IPS DF 6.9 (cell line): ENCODE measurements around the gene SLC22A16.
"Not testable (repeated sequence)": the region's sequence is repeated elsewhere in the genome, so short reads cannot be mapped to it uniquely, and the experiment has no call there.

Source experiments
- DNase-seq: peaks from one replicate; pipeline ENCODE4 v3.0.0-alpha.2; 2013; ENCODE audit warnings: low read depth, low spot score
- H3K27ac ChIP-seq: one replicate; pipeline ENCODE4 v1.5.1; 2013; ENCODE audit warnings: low read length, control low read depth
- H3K27me3 ChIP-seq: 2 replicates; pipeline ENCODE4 v1.6.1; 2013; ENCODE audit warnings: mild to moderate bottlenecking, low read length; ENCODE audit not compliant: control insufficient read depth, insufficient read depth
- H3K36me3 ChIP-seq: 2 replicates; pipeline ENCODE4 v1.6.1; 2013; ENCODE audit warnings: low read length; ENCODE audit not compliant: control insufficient read depth, insufficient read depth
- H3K4me1 ChIP-seq: 2 replicates; pipeline ENCODE4 v1.6.1; 2013; ENCODE audit warnings: low read length; ENCODE audit not compliant: control insufficient read depth, insufficient read depth
- H3K4me3 ChIP-seq: 2 replicates; pipeline ENCODE4 v1.5.1; 2013; ENCODE audit warnings: mild to moderate bottlenecking, low read length
- H3K9me3 ChIP-seq: 2 replicates; pipeline ENCODE4 v1.6.1; 2013; ENCODE audit warnings: low read length, inconsistent platforms; ENCODE audit not compliant: control insufficient read depth, insufficient read depth
- WGBS: extraction: QIAGEN DNeasy Blood & Tissue Kit; methylation state at CpG from one replicate; pipeline ENCODE4 v1.1.7; 2013; ENCODE audit warnings: mixed read lengths, missing lambda C conversion rate; ENCODE audit not compliant: insufficient read length, insufficient coverage; 5-methylcytosine and 5-hydroxymethylcytosine counted together

SLC22A16 gene

GRCh38 chr6:110471726-110472365, 4.6 kb downstream of the SLC22A16 start:
- Histone ChIP-seq H3K4me3 (no peak overlapping the region), H3K27ac (no peak overlapping the region), H3K9me3 (no peaks in the 10 kb centered on the region), H3K36me3 (no peaks in the 10 kb centered on the region), H3K27me3 (no peaks in the 10 kb centered on the region), H3K4me1 (no peaks in the 10 kb centered on the region)
- no CpG with 5 or more reads among the region's 3 CpGs for WGBS
- no peak for DNase-seq

DNA sequence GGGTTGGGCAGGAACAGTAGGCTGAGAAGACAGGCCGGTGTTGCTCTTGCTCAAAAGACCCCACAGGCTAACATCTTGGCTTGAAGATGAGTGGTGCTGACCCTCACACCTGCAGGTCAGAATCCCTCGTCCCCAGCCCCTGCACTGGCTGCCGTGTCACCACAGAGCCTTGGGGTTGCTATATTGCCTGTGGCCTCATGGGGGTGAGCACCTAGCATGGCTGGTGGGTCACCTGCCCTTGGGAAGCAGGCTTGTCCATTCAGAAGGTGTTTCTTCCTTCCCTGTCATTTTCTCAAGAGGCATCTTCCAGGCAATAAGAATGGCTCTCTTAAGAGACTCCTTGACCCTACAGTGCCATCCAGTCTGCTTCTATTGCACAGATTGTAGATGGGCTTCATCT, 7.7 kb downstream of the SLC22A16 start:
- Histone ChIP-seq H3K9me3 (no peaks in the 10 kb centered on the region), H3K4me1 (no peaks in the 10 kb centered on the region), H3K4me3 (no peak overlapping the region), H3K36me3 (no peaks in the 10 kb centered on the region), H3K27ac (no peak overlapping the region), H3K27me3 (no peaks in the 10 kb centered on the region)
- no peak for DNase-seq
- WGBS: no CpG with 5 or more reads among the region's 3 CpGs

- Histone ChIP-seq H3K27ac (no peak overlapping the region), H3K36me3 (no peaks in the 10 kb centered on the region), H3K27me3 (no peaks in the 10 kb centered on the region), H3K4me1 (no peaks in the 10 kb centered on the region), H3K4me3 (no peak overlapping the region), H3K9me3 (no peaks in the 10 kb centered on the region)
- no CpG with 5 or more reads among the region's 1 CpG for WGBS
- DNase-seq: no peak
Measured at GRCh38 chr6:110467566-110468140, 8.8 kb downstream of the SLC22A16 start.

DNA sequence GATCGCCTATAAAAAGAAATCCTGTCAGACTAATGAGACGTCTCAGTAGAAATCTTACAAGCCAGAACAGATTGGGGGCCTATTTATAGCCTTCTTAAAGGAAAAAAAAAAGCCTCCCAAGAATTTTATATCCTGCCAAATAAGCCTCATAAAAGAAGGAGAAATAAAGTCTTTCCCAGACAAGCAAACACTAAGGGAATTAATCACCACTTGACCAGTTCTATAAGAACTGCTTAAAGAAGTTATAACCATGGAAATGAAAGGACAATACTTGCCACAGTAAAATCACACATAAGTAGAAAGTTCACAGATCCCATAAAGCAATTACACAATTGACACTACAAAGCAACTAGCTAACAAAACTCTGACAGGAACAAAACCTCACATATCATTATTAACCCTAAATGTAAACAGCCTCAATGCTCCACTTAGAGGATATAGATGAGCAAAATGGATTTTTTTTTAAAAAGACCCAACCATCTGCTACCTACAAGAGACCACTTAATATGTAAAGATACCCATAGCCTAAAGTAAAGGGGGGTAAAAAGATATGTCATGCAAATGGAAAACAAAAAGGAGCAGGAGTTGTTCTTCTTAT, 13.4 kb downstream of the SLC22A16 start:
- Histone ChIP-seq H3K27me3 (no peaks in the 10 kb centered on the region), H3K27ac (no peak overlapping the region), H3K4me3 (no peak overlapping the region), H3K4me1 (no peaks in the 10 kb centered on the region), H3K9me3 (no peaks in the 10 kb centered on the region), H3K36me3 (no peaks in the 10 kb centered on the region)
- WGBS: no CpG with 5 or more reads among the region's 2 CpGs
- no peak for DNase-seq

GRCh38 chr6:110461376-110461775, 15.0 kb downstream of the SLC22A16 start:
- no peaks in the 10 kb centered on the region for H3K9me3 ChIP-seq
- no peaks in the 10 kb centered on the region for H3K27me3 ChIP-seq
- no CpG with 5 or more reads among the region's 1 CpG for WGBS
- H3K27ac ChIP-seq: no peak overlapping the region
- DNase-seq: no peak
- no peaks in the 10 kb centered on the region for H3K36me3 ChIP-seq
- no peak overlapping the region for H3K4me3 ChIP-seq
- no peaks in the 10 kb centered on the region for H3K4me1 ChIP-seq

DNA sequence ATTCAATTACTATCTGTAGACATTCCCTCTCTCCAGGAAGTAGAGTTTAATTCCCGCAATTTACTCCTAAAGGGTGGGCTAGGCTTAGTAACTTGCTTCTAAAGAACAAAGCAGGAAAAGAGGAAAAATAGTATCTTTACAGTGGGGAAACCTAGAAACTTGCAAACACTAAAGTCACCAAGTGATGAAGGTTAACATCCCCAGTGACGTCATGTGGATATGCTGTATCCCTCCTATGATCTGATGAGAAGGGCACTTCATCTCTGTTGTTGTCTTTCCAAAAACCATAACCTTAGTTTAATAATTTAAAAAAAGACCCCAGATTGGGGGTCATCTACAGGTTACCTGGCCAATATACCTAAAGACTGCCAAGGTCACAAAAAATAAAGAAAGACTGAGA, 17.3 kb downstream of the SLC22A16 start:
- no peak overlapping the region for H3K27ac ChIP-seq
- no peak overlapping the region for H3K4me3 ChIP-seq
- no peaks in the 10 kb centered on the region for H3K9me3 ChIP-seq
- no peaks in the 10 kb centered on the region for H3K36me3 ChIP-seq
- DNase-seq: no peak
- no peaks in the 10 kb centered on the region for H3K4me1 ChIP-seq
- H3K27me3 ChIP-seq: no peaks in the 10 kb centered on the region
- WGBS: no CpG with 5 or more reads among the region's 2 CpGs

DNA sequence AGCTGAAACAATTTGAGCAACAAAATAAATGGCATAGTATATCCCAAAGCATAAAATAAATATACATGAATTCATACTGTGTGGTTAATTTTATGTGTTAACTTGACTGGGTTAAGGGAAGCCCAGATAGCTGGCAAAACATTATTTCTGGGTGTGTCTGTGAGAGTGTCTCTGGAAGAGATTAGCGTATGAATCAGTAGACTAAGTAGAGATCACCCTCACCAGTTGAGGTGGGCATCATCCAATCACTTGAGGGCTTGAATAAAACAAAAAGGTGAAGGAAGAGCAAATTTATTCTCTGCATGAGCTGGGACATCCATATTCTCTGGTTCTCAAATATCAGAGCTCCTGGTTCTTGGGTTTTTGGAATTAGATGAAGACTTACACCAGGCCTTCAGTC, 17.9 kb downstream of the SLC22A16 start:
- Histone ChIP-seq H3K27ac (no peak overlapping the region), H3K36me3 (no peaks in the 10 kb centered on the region), H3K27me3 (no peaks in the 10 kb centered on the region), H3K9me3 (0 out of 2 replicates have a peak, but pooled peaks cover 1% of the 10 kb centered on the region), H3K4me3 (no peak overlapping the region), H3K4me1 (no peaks in the 10 kb centered on the region)
- DNase-seq: no peak
- WGBS: no CpG with 5 or more reads among the region's 1 CpG

GRCh38 chr6:110457567-110458175, 18.7 kb downstream of the SLC22A16 start:
- not testable (repeated sequence) for H3K9me3 ChIP-seq, H3K4me1 ChIP-seq, H3K36me3 ChIP-seq, H3K27me3 ChIP-seq, H3K4me3 ChIP-seq, H3K27ac ChIP-seq
- no CpG with 5 or more reads among the region's 8 CpGs for WGBS
- peak; percentile 16 for DNase-seq

DNA sequence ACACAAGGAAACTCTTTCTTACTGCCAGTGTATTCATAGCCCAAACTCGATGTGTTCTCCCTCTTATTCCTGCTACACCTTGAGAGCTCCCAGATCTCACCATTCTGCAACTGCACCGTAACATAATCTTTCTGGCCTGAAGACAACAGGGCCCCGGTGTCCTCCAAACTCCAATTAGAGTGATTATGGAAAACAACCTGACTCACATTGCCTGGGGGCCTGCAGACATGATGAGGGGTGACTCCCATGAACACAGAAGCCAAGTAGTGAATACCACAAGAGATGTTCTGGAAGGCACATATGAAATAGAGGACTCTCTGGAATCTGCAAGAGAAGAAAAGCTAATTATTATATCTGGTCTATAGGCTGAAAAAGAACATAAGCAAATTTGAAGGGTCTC, 19.7 kb downstream of the SLC22A16 start:
- no peak overlapping the region for H3K27ac ChIP-seq
- no peaks in the 10 kb centered on the region for H3K4me1 ChIP-seq
- DNase-seq: no peak
- no peak overlapping the region for H3K4me3 ChIP-seq
- H3K36me3 ChIP-seq: no peaks in the 10 kb centered on the region
- no peaks in the 10 kb centered on the region for H3K27me3 ChIP-seq
- H3K9me3 ChIP-seq: 0 out of 2 replicates have a peak, but pooled peaks cover 1% of the 10 kb centered on the region
- no CpG with 5 or more reads among the region's 3 CpGs for WGBS

GRCh38 chr6:110449541-110449895, 26.9 kb downstream of the SLC22A16 start:
- no CpG with 5 or more reads among the region's 4 CpGs for WGBS
- no peak for DNase-seq
- Histone ChIP-seq H3K4me3 (no peak overlapping the region), H3K36me3 (no peaks in the 10 kb centered on the region), H3K9me3 (0 out of 2 replicates have a peak, but pooled peaks cover 1% of the 10 kb centered on the region), H3K4me1 (no peaks in the 10 kb centered on the region), H3K27ac (no peak overlapping the region), H3K27me3 (no peaks in the 10 kb centered on the region)
